HG03135 (cell line): ENCODE measurements around the gene DDX5.

Source experiments
- ATAC-seq: cut with Tn5 transposase; IDR thresholded peaks from one replicate; pipeline ENCODE4 v1.9.1; 2021; ENCODE audit warnings: mild to moderate bottlenecking, moderate library complexity; ENCODE audit not compliant: unreplicated experiment

Gene DDX5

GRCh38 chr17:64506201-64506575 is at the start of gene DDX5:
TSS of gene DDX5 (minus strand) at chr17:64506289. CDS start at chr17:64506119, 170 bp downstream.
- ATAC-seq, result peak; percentile 58

GRCh38 chr17:64555281-64555680 is 49.2 kb upstream of the DDX5 start:
- no peak for ATAC-seq

- ATAC-seq, result no peak
Observed at GRCh38 chr17:64554028-64554637, 48.0 kb upstream of the DDX5 start.

- ATAC-seq, result no peak
Observed at GRCh38 chr17:64551461-64551860, 45.4 kb upstream of the DDX5 start.

- no peak for ATAC-seq
Observed at GRCh38 chr17:64547319-64547718, 41.2 kb upstream of the DDX5 start.

GRCh38 chr17:64546716-64547115 is 40.6 kb upstream of the DDX5 start:
- no peak for ATAC-seq

GRCh38 chr17:64544742-64545141 is 38.7 kb upstream of the DDX5 start:
- no peak for ATAC-seq

- no peak for ATAC-seq
Observed at GRCh38 chr17:64540118-64540776, 34.2 kb upstream of the DDX5 start.

GRCh38 chr17:64538508-64539130 is 32.5 kb upstream of the DDX5 start:
- no peak for ATAC-seq

- no peak for ATAC-seq
Observed at GRCh38 chr17:64537488-64537887, 31.4 kb upstream of the DDX5 start.

- no peak for ATAC-seq
Observed at GRCh38 chr17:64536913-64537312, 30.8 kb upstream of the DDX5 start.

- ATAC-seq, result no peak
Observed at GRCh38 chr17:64535357-64535756, 29.3 kb upstream of the DDX5 start.

- ATAC-seq, result no peak
Observed at GRCh38 chr17:64534187-64534586, 28.1 kb upstream of the DDX5 start.

GRCh38 chr17:64533784-64534183 is 27.7 kb upstream of the DDX5 start:
- no peak for ATAC-seq

GRCh38 chr17:64532409-64532808 is 26.3 kb upstream of the DDX5 start:
- no peak for ATAC-seq

- no peak for ATAC-seq
Observed at GRCh38 chr17:64531955-64532371, 25.9 kb upstream of the DDX5 start.

GRCh38 chr17:64529221-64529620 is 23.1 kb upstream of the DDX5 start:
- no peak for ATAC-seq

- ATAC-seq, result no peak
Observed at GRCh38 chr17:64527914-64528313, 21.8 kb upstream of the DDX5 start.

GRCh38 chr17:64520359-64520758 is 14.3 kb upstream of the DDX5 start:
- ATAC-seq, result no peak

GRCh38 chr17:64519601-64520000 is 13.5 kb upstream of the DDX5 start:
- no peak for ATAC-seq

- no peak for ATAC-seq
Observed at GRCh38 chr17:64515829-64516228, 9.7 kb upstream of the DDX5 start.

GRCh38 chr17:64515419-64515818 is 9.3 kb upstream of the DDX5 start:
- no peak for ATAC-seq
